Left cardiac atrium (tissue), 4 donors: Measurements from ENCODE around the gene TMEM239. TPM values are rescaled to one million over a fixed set of nuclear protein-coding genes. Genes with fewer than 3 reads are reported as not detected.
A peak's percentile ranks its signal among the peaks of the same experiment; 100 is the strongest.

Experiments
- ATAC-seq, 2 donors: fragments of 200-7000 bp; cut with Tn5 transposase; one replicate each; pipeline ENCODE4 v1.9.1; 2020; ENCODE audit warnings: mild to moderate bottlenecking in 2 of 2, moderate library complexity in 2 of 2
- DNase-seq: peaks from one replicate; pipeline ENCODE4 v3.0.0-alpha.2; 2020
- intact Hi-C, 2 donors: fragments of 100-400 bp; cut with DNase I; formaldehyde crosslinking; loops; one replicate each; pipeline versions ENCODE4 v1.14.1 to v1.15.1; 2022 to 2023
- total RNA-seq, 2 donors: library from RNA; stranded (reverse); fragmentation: NEBNext Ultra II Directional; extraction: Animal tissue kit (Norgen Biotek cat#: 25700); gene quantifications; one replicate each; pipeline ENCODE4 v1.2.1, GENCODE V29; 2021
- donor health status: DM: no; HTN: yes; CAD: no.
- donor health status: DM: no; HTN: yes; CAD: no; lungs with severe emphysema.
- donor health status: DM: yes; HTN: yes; CAD: no.
- donor health status: Dilated cardiomyopathy.

Gene TMEM239
- total RNA-seq, 2 donors from 2014 or later, result not detected

DNA sequence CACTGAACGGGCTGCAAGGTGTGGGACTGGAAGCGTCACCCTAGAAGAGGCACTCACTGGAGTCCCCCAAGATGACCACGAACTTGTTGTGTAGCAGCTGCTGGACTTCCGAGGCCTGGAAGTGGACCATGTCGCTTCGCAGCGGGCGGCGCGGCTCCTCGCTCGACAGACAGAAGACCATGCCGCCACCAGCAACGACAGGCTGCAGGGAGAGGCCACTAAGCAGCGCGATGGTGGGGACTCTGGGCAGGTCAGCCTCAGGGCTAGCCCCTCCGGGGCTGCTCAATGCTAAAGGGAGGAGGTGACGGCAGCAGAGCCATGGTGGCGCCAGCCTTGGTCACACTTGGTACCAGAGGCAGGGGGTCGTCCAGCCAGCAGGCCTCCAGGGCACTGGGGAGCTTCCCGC lies 23.6 kb downstream of the TMEM239 start:
- no peak for DNase-seq
- intact Hi-C loops, result loop anchor here in 1 of 2 donors (10.0 kb wide), 1 partner anchor 175 kb away; the partner anchor contains the start of gene IDH3B
- ATAC-seq, result no peak

GRCh38 chr20:2840138-2840966 lies 24.2 kb downstream of the TMEM239 start, which contains the start of the genes PCED1A and VPS16:
PCED1A (minus strand) TSS chr20:2840655; CDS start chr20:2839912, 743 bp downstream.
VPS16 (plus strand) TSS chr20:2840745; CDS start chr20:2840775, 30 bp downstream.
- ATAC-seq, result peak; percentile 99

DNA sequence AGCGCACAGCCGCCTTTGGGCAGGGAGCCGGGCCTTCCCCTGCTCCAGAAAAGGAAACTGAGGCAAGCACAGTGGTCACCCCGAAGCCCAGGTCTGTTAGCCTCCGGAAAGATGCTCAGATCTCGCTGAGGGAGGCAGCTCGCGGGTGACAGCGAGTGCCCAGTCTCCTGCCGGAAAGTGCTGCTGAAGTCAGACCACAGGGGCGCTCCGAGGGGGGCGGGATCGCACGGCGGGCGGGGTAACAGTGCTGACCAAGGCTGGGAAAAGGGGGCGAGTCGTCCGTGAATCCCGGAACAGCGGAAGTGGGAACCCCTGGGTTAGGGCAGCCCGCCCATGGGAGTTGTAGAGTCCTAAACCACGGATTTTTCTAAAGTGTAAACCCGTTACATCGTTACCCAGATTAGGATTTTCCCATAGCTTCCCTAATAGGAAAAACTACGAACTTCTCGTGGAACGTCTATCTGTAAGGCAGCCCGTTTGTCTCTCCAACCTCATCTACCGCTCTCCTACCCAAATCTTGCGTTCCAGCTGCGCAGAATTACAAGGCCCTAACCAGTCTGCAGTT lies 24.9 kb downstream of the TMEM239 start:
- ATAC-seq (peak; percentile 66 to 76), DNase-seq (peak; percentile 86)
- intact Hi-C loops, result no loop called here

More at GRCh38 chr20:2840138-2840966, 24.2 kb downstream of the TMEM239 start, which contains the start of the genes PCED1A and VPS16:
- peak; percentile 92 for DNase-seq
- intact Hi-C loops, result no loop called here

DNA sequence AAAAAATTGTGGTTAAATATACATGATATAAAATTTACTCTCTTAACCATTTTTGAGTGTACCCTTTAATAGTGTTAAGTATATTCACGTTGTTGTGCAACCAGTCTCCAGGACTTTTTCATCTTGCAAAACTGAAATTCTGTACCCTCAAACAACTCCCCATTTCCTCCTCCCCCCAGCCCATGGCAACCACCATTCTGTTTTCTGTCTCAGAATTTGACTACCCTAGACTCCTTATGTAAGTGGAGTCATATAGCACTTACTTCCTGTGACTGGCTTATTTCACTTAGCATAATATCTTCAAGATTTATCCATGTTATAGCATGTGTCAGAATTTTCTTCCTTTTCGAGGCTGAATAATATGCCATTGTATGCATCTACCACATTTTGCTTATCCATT lies 29.4 kb downstream of the TMEM239 start:
- intact Hi-C loops, result no loop called here
- DNase-seq (no peak), ATAC-seq (no peak)

DNA sequence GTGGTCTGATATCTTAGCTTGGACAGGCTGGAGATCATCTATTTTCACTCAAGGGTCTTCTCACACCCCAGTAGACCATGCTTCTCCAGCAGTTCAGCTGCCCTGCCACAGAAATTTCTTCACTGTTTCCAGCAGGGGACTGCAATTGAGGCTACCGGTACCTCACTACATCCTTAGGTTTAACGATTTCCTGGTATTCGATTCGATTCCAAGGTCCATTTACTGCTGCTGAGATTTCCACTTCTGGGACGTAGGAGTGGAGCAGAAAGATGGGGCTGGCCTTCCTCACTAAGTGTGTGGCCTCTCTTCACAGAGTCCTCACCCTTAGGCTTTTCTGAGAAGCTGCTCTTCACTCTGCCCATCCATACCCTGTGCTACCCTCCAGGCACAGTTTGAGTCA lies 30.5 kb downstream of the TMEM239 start:
- DNase-seq, result no peak
- ATAC-seq, result no peak
- intact Hi-C loops, result no loop called here

- DNase-seq (no peak), ATAC-seq (no peak)
- intact Hi-C loops, result no loop called here
Observed at GRCh38 chr20:2847802-2848201, 31.6 kb downstream of the TMEM239 start.

DNA sequence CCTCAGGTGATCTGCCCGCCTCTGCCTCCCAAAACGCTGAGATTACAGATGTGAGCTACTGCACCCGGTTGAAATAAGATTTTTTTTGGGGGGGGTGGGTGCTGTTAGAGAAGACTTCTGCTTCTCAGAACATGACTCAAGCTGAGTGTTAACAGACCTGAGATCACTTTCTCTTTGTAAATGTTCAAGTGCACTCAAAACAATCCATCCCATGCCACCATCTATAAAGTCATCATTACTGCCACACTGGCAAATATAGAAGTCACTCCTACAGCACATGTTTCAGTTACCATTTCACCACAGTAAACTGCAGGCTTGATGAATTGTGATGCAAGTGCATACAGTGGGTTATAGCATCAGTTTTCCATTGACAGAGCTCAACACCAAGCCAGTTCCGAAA lies 33.4 kb downstream of the TMEM239 start:
- ATAC-seq, result no peak
- no peak for DNase-seq
- intact Hi-C loops, result no loop called here

DNA sequence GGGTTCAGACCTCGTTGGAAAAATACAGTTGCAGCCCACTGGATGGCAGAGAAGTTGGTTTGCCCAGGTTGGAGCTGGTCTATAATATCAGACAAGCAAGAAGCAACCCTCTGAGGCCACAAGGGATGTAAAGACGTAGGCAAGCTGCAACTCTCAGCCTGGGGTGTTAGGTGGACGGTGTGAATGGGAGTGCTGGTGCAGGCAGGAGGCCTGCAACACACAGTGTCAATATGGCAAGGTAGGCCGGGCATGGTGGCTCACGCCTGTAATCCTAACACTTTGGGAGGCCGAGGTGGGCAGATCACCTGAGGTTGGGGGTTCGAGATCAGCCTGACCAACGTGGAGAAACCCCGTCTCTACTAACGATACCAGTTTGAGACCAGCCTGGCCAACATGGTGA lies 34.9 kb downstream of the TMEM239 start:
- no peak for DNase-seq
- no peak for ATAC-seq
- intact Hi-C loops, result loop anchor here in 1 of 2 donors (10.0 kb wide), 1 partner anchor 86 kb away; no protein-coding TSS in a partner anchor

- ATAC-seq (no peak), DNase-seq (no peak)
- intact Hi-C loops, result loop anchor here in 1 of 2 donors (10.0 kb wide), 1 partner anchor 94 kb away; no protein-coding TSS in a partner anchor
Observed at GRCh38 chr20:2858591-2858990, 42.4 kb downstream of the TMEM239 start.

GRCh38 chr20:2859330-2860121 lies 43.4 kb downstream of the TMEM239 start:
- intact Hi-C loops, result loop anchor here in 1 of 2 donors (10.0 kb wide), 1 partner anchor 95 kb away; no protein-coding TSS in a partner anchor
- DNase-seq (no peak), ATAC-seq (peak; percentile 79 to 82)

DNA sequence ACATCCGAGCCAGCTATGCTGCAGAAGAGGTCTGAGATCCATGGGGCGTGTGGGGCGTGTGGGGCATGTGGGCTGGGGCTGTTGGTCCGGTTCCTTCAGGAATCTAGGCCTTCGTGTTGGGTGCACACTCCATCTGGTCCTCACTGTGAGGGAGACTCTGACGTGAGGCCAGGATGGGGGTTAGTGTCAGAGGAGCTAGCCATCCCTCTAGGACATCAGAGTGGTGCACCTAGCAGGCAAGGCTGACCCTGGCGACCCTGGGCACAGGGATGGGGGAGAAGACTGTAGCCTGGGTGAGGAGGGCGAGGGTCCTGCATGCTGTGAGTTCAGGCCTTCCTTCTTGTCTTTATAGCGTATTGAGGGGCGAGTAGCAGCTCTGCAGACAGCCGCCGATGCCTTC lies 48.5 kb downstream of the TMEM239 start:
- intact Hi-C loops, result no loop called here
- DNase-seq (no peak), ATAC-seq (no peak)

GRCh38 chr20:2865101-2865500 lies 48.9 kb downstream of the TMEM239 start:
- intact Hi-C loops, result no loop called here
- ATAC-seq (no peak), DNase-seq (no peak)

DNA sequence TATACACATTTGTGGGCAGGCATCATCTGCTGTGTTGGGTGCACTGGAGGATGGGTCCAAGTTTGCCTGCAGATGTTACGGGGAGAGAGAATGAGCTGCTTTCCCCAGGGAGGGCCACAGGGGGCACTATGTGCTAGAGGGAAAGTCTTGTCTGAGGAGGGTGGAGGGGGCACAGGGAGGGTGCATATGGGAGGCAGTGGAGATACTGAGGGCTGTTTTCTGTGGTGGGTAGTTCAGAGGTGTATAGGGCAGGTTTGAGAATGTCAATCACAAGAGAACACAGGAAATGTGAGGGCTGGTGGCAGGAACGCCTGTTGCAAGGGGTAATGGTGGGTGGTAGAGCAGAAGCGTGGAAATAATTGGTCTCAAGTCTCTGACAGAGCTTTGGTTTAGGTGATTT lies 49.5 kb downstream of the TMEM239 start:
- DNase-seq (no peak), ATAC-seq (no peak)
- intact Hi-C loops, result no loop called here

GRCh38 chr20:2866236-2866635 lies 50.1 kb downstream of the TMEM239 start:
- DNase-seq (no peak), ATAC-seq (no peak)
- intact Hi-C loops, result no loop called here

DNA sequence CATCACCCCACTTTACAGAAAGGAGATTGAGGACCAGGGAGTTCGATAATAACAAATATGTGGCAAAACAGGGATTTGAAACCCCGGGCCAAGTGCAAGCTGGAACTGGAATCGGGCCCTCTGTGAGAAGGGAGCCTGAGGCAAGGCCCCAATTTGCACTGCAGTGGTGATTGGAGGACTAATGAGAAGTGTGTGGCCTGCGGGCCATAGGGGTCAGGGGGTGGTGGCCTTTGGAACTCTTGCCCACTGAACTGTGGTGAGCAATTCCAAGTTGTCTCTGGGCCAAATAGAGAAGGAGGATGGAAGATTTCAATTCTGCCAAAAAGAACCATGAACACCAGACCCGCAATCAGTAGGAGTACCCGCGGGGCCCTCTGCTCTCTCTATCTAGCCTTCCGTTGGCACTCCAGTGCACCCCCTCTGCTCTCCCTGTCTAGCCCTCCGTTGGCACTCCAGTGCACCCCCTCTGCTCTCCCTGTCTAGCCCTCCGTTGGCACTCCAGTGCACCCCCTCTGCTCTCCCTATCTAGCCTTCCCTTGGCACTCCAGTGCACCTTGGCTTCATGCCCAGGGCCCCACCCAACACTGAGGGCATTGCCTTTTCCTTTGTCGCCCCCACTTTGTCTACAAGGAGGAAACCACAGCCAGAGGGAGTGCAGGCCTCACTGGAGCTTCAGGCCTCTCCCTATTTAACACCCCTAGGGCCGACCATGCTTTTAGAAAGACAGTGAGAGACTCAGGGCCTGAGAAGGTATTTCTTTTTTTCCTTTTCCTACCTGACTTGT lies 51.1 kb downstream of the TMEM239 start:
- DNase-seq (no peak), ATAC-seq (no peak)
- intact Hi-C loops, result no loop called here
